GM04504 (cell line): ENCODE data around the gene LEUTX.
"Not testable (repeated sequence)": the region's sequence is repeated elsewhere in the genome, so short reads cannot be mapped to it uniquely, and the experiment has no call there.

Experiments used
- DNase-seq: peaks from one replicate; pipeline ENCODE4 v3.0.0-alpha.2; 2012; ENCODE audit warnings: low read depth

Gene LEUTX

GRCh38 chr19:39780894-39781293, 2.2 kb downstream of the LEUTX start:
- no peak for DNase-seq

GRCh38 chr19:39788244-39788643, 9.6 kb downstream of the LEUTX start:
- no peak for DNase-seq

- peak; percentile 58 for DNase-seq
Observed at GRCh38 chr19:39792999-39793546, 14.4 kb downstream of the LEUTX start.

DNA sequence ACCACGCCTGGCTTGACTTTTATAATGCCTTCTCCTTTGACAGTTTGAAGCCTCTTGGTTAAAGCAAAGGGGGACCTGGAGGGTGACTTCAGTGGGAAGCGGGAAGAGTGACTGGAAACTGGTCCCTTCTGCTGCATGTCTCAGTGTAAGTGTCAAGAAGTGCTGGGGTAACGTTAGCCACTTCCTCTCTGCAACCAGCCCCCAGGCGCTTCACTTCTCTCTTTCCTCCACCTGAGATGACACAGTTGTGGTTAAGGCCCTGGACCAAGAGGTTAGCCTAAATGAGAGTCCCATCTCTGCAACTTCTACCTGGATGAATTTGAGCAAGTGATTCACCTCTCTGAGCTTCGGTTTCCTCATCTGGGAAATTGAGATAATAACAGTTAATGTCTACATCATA, 16.3 kb downstream of the LEUTX start:
- DNase-seq, result no peak

DNA sequence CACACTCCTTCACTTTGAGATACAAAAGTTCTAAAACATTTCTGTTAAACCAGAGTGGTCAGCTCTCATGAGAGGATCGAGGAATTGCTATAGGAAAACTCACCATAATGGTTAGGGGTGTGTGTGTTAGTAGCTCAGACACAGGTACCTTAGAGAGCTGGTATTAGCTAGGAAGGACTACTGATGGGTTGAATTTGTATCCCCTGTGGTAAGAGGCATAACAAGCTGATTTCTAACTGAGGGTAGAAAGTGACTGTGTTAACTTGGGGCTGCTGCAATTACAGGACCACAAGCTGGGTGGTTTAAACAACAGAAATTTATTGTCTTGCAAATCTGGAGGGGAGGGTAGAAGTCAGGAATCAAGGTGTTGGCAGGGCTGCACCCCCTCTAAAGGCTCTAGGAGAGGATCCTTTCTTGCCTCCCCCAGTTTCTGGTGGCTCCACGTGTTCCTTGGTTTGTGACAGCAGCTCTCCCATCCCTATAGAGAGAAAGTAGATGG, 17.4 kb downstream of the LEUTX start:
- no peak for DNase-seq

DNA sequence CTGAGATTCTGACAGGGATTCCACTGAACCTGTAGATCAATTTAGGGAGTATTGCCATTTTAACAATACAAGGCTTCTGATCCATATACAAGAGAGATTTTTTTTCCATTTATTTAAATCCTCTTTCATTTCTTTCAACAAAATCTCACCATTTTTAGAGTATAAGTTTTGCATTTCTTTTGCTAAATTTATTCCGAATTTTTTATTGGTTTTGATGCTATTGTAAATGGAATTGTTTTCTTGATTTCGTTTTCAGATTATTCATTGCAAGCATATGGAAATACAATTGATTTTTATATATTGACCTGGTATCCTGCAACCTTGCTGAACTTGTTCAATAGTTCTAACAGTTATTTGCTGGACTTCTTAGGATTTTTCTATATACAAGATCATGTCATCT, 18.4 kb downstream of the LEUTX start:
- DNase-seq, result no peak

GRCh38 chr19:39802958-39803357, 24.3 kb downstream of the LEUTX start:
- no peak for DNase-seq

DNA sequence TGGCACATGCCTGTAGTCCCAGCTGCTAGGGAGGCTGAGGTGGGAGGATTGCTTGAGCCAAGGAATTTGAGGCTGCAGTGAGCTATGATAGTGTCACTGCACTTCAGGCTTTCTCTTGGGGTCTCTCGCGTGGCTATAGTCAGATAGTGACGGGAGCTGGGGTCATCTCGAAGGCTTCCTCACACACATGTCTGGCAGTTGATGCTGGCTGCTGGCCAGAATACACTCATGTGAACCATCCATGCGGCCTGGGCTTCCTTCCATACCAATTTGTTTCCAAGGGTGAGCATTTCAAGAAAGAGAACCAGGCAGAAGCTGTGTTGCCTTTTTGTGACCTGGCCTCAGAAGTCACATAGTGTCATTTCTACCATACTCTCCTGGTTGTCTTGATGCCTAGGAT, 26.4 kb downstream of the LEUTX start:
- no peak for DNase-seq

GRCh38 chr19:39807846-39808364, 29.3 kb downstream of the LEUTX start:
- DNase-seq, result no peak

- not testable (repeated sequence) for DNase-seq
Observed at GRCh38 chr19:39808688-39809087, 30.0 kb downstream of the LEUTX start.

- no peak for DNase-seq
Observed at GRCh38 chr19:39809368-39809767, 30.7 kb downstream of the LEUTX start.

DNA sequence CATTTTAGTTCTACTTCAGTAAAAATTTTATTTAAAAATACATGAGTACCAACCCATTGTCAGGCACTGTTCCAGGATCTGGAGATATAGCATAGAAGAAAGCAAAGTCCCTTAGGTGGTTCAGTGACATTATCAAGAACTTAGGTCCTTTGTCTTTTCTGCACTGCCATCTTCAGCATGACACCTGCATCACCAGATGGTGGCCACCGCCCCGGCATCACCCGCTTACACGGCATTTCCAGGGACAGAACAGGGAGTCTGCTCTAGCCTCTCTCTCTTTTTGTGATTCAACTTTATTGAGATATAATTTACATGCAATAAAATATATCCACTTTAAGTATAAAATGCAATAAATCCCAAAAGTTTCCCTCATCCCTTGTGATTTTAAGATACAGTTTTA, 31.8 kb downstream of the LEUTX start:
- no peak for DNase-seq

GRCh38 chr19:39811064-39811463, 32.4 kb downstream of the LEUTX start:
- no peak for DNase-seq

GRCh38 chr19:39813264-39813993, 34.8 kb downstream of the LEUTX start:
- no peak for DNase-seq

- not testable (repeated sequence) for DNase-seq
Observed at GRCh38 chr19:39814111-39814510, 35.5 kb downstream of the LEUTX start.

GRCh38 chr19:39814595-39814994, 35.9 kb downstream of the LEUTX start:
- DNase-seq, result no peak

DNA sequence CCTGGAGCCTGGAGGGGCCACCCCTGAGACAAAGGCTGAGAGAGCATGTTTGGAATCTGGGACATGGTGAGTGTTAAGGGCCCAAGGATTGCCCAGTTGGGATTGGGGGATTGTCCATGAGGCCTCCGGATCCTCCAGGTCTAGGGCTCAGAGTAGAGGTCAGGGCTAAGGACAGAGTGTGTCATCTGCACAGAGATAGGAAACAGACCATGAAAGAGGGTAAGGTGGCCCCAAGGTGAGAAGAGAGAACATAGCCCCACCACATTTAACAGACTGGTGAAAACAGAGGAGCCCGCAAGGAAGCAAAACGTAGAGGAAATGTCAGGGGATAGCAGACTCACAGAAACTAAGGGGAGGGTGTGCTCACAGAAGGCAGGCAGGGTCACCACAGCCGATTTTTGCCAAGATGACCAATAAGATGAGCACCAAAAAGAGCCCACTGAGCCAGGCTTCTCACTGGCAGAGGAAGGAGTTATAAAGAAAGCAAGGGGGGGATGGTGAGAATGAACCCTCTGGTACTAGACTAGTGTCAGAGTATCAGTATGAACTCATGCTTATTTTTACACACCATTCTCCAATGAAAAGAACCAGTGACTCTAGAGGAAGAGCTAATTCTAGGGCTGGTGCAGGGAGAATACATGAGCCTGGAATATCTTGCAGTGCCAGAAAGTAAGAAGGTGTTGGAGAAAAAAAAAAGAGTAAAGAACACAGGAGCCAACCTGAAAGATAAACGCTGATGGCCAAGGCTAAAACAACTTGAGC, 37.8 kb downstream of the LEUTX start:
- no peak for DNase-seq

DNA sequence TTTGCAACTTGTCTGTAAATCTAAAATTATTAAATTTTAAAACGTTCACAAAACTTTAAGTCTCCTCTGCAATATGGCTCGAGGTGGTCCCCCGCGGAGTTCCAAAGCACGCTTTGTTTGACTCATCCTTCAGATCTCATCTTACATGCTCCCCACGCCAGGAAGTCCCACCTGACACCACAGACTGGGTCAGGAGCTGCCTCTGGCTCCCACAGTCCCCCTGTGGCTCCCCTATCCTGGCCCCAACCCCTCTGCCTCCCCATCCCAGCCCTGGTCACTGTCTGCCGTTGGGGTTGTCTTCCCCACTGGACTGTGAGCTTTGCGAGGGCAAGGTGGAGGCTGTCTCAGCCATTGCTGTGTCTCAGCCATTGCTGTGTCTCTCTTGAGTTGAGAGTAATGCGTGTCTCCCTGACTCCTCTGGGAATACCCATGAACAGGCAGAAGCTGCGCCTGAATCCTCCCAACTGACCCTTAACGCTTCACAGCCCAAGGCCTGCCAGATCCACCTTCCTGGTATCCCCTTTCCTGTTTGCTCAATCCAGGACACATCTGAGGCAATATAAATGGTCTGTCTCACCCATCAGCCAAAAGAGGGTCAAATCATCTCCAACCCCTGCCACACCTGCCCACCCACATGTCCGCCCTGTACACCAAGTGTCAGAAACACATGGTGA, 39.4 kb downstream of the LEUTX start:
- DNase-seq, result no peak

DNA sequence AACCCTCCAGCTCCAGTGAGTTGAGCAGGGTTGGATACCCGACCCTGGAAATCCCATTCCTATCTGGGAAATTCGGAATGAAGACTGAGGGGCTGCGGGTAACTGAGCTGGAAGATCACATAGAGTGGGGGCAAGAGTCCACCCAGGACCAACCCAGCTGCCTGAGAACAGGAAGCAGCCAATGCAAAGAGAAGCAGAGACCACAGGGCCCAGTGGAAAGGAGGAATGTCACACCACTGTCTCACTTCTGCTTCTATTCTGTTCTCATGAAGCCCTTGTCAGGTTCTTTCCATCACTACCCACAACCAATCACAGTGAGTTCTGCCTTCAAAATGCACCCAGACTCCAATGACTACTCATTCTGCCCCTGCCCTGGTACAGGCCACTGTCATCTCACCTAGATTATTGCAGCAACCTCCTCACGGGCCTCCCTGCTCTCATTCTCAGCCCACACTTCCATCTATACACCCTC, 40.0 kb downstream of the LEUTX start:
- DNase-seq, result no peak

DNA sequence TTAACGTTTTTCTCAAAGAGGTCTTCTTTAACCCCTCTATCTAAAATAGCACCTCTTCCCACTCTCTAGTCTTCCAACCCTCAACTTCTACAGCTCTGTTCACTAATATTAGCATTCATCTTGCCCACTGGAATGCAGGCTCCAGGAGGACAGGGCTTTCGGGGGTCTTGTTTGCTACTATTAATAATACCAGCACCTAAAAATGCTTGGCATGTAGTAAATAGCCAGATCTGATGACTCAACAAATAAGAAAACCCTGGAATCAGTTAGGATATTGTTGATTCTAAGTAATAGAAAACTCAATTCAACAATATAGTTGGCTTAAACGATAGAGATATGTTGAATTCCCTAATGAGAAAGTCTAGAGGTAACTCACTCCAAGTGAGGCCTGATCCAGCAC, 41.1 kb downstream of the LEUTX start:
- DNase-seq, result no peak

- DNase-seq, result no peak
Observed at GRCh38 chr19:39820696-39821095, 42.0 kb downstream of the LEUTX start.

GRCh38 chr19:39823686-39824085, 45.0 kb downstream of the LEUTX start:
- no peak for DNase-seq
